GM12873 (cell line): ENCODE measurements around the gene STRADB.

ENCODE experiments used
- TF ChIP-seq, protein P1 (sequence below): IDR thresholded peaks from 2 replicates; pipeline ENCODE4 v1.5.1; 2012; ENCODE audit warnings: low read depth, mild to moderate bottlenecking, moderate library complexity, low read length, control low read depth; ENCODE audit not compliant: insufficient read depth; ENCODE audit errors: missing control alignments

The STRADB gene

DNA sequence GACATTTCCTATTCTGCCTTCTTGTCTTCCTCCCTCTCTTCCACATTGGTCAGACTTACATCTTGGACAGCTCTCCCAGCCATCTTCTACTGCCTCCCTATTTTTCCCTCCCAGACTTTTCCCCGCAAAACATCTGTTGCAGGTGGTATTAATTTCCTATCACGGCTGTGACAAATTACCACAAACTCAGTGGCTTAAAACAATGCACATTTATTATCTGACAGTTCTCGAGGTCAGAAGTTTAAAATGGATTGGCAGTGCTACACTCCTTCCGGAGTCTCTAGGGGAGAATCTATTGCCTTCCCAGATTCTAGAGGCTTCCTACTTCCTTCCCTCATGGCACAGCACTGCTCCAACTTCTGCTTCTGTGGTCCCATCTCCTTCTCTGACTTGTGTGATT is 33.3 kb downstream of the STRADB start:
- TF ChIP-seq, protein P1, sequence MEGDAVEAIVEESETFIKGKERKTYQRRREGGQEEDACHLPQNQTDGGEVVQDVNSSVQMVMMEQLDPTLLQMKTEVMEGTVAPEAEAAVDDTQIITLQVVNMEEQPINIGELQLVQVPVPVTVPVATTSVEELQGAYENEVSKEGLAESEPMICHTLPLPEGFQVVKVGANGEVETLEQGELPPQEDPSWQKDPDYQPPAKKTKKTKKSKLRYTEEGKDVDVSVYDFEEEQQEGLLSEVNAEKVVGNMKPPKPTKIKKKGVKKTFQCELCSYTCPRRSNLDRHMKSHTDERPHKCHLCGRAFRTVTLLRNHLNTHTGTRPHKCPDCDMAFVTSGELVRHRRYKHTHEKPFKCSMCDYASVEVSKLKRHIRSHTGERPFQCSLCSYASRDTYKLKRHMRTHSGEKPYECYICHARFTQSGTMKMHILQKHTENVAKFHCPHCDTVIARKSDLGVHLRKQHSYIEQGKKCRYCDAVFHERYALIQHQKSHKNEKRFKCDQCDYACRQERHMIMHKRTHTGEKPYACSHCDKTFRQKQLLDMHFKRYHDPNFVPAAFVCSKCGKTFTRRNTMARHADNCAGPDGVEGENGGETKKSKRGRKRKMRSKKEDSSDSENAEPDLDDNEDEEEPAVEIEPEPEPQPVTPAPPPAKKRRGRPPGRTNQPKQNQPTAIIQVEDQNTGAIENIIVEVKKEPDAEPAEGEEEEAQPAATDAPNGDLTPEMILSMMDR: no peak

DNA sequence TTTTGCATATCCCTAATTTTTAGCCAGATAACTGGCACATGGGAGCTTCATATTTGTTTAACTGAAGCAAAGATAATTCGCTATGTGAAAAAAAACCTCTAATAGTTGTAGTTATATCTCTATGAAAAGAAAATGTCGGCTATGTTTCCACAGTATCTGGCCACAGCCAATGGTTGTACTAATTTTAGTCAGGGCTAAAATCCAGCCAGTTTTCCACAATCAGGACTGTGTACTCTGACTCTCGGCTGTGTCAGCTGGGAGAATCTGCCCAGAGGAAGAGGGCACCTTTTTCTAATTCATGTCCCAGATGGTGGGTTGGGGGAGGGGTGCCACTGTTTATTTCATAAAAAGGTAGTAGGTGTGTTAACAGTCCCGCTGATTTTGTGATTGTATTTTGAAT is 38.8 kb downstream of the STRADB start:
- TF ChIP-seq, protein P1: no peak

DNA sequence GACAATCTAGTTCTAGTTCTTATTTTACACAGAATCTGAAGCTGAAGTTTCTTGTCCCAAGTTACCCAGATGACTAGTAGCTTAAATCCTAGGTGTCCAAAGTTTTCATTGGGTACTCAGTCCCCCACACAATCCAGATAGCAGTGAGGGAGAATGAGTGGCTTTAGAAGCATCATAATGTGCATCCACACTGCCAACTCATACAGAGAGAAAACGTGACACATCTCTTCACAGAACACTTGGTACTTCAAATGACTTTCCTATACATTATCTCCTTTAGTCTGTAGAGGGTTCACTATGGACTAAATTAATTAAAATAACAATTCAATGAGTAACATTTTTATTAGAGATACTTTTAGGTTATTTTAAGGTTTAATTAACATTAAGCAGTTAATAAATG is 45.2 kb downstream of the STRADB start:
- TF ChIP-seq, protein P1: no peak

DNA sequence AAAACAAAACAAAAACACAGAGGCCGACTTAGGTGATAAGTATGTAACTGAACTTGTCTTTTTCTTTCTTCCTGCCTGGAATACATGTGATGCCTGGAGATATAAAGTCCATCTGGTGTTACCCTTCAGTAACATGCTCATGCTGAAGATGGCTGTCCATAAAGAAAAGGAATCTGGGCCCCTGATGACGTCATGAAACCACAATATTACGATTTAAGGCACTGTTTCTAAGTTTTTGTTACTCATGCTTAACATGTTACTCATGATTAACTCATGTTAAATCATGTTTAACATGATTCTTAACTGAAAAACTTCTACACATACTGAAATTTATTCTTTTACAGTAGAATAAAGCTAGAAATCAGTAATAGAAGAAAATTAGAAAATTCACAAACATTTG is 49.0 kb downstream of the STRADB start:
- TF ChIP-seq, protein P1: no peak

DNA sequence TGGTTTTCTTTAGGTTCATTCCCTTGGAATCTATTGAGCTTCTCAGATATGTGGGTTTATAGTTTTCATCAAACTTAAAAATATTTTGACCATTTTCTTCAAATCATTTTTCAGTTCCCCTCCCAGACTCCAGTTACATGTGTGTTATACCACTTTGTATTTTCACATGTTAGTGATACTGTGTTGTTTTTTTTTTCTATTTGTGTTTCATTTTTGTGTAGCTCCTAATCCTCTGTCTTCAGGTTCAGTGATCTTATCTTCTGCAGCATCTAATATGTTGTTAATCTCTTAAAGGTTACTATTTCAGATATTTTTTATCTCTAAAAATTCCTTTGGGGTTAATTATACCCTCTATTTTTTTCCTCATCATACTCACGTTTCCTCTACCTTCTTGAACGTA is 51.2 kb downstream of the STRADB start:
- TF ChIP-seq, protein P1: no peak

DNA sequence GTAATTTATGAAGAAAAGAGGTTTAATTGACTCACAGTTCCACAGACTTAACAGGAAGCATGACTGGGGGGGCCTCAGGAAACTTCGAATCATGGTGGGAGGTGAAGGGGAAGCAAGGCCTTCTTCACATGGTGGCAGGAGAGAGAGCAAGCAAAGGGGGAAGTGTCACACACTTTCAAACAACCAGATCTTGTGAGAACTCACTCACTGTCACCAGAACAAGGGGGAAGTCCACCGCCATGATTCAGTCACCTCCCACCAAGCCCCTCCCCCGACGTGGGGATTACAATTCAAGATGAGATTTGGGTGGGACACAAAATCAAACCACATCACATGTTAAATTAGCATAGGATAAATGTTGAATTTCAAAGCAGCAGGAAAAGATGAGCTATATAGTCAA is 56.2 kb downstream of the STRADB start:
- TF ChIP-seq, protein P1: no peak

DNA sequence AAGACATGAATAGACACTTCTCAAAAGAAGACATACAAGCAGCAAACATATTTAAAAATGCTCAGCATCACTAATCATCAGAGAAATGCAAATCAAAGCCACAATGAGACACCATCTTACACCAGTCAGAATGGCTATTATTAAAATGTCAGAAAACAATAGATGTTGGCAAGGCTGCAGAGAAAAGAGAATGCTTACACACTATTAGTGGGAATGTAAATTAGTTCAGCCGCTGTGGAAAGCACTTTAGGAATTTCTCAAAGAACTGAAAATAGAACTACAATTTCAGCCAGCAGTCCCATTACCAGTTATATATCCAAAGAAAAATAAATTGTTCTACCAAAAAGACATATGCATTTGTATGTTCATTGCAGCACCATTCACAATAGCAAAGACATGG is 61.7 kb downstream of the STRADB start:
- TF ChIP-seq, protein P1: no peak

DNA sequence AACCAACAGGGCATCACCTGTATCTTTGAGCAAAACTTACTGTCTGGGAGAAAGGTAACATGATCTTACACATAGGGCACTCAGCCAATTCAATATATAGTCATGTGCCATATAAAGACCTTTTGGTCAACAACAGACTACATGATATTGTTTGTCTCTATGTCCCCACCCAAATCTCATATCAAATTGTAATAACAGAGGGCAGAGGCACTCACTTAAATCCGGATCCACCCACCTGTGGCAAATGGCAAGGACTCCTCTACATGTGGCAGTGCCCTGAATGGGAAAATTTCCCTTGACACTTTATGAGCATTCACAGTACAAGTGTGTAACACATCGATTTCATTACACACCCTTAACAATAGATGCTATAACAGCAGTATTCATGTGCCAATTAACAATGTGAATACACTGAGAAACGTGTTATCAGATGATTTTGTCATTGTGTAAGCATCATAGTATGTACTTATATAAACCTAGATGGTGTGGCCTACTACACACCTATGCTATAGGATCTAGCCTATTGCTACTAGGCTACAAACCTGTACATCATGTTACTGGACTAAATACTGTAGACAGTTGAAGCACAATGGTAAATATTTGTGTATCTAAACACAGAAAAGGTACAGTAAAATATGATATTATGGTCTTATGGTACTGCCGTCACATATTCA is 64.2 kb downstream of the STRADB start:
- TF ChIP-seq, protein P1: no peak
